A549 (cell line): ENCODE results near the gene JPH2. TPM values are rescaled to one million over a fixed set of nuclear protein-coding genes. Genes with fewer than 3 reads are reported as not detected.

Experiments used
- ATAC-seq, 2 experiments: fragments of 200-7000 bp in 1 of 2; fragments of >200 bp in 1 of 2; cut with Nextera tagmentation in 1 of 2; cut with Tn5 transposase in 1 of 2; 3 replicates each; pipeline versions ENCODE4 v1.8.0 to v1.9.1; 2018 to 2020; ENCODE audit warnings: mild to moderate bottlenecking in 1 of 2, moderate library complexity in 1 of 2
- CTCF ChIA-PET: fragments of 300-600 bp; sonication (Branson Sonifier 250); formaldehyde crosslinking; extraction: SDS; loops from one replicate; lab custom pipeline; 2021; ENCODE audit warnings: antibody characterized with exemption, inconsistent platforms; lab: Yijun Ruan, JAX
- POLR2A ChIA-PET: fragments of 350-600 bp; formaldehyde crosslinking; extraction: SDS; loops from one replicate; lab custom pipeline; 2021; ENCODE audit warnings: antibody characterized with exemption, inconsistent platforms; lab: Yijun Ruan, JAX
- DNase-seq, 2 experiments: peaks; one replicate each; pipeline versions ENCODE4 v3.0.0 to v3.0.0-alpha.2; 2011 to 2016; ENCODE audit warnings: low read depth in 1 of 2, low spot score in 1 of 2
- FAIRE-seq: peaks from 2 replicates; lab custom pipeline; 2011; peaks lifted over from hg19 to GRCh38; lab: Jason Lieb, UNC
- H3K27ac ChIP-seq, 2 experiments: fragments of >200 bp; sonication (Bioruptor Twin); formaldehyde crosslinking; 3 replicates each; pipeline ENCODE4 v1.5.1; 2016 to 2017
- H3K4me1 ChIP-seq: fragments of >200 bp; sonication (Bioruptor Twin); formaldehyde crosslinking; 3 replicates; pipeline ENCODE4 v1.6.1; 2016
- H3K4me2 ChIP-seq: fragments of >200 bp; sonication (Bioruptor Twin); formaldehyde crosslinking; 3 replicates; pipeline ENCODE4 v1.6.1; 2016
- H3K4me3 ChIP-seq: fragments of >200 bp; sonication (Bioruptor Twin); formaldehyde crosslinking; 3 replicates; pipeline ENCODE4 v1.5.1; 2016
- H3K9me3 ChIP-seq: fragments of >200 bp; sonication (Bioruptor Twin); formaldehyde crosslinking; 3 replicates; pipeline ENCODE4 v1.6.1; 2016
- ATOH8 ChIP-seq: fragments of 250-450 bp; sonication (Bioruptor Pico); IDR thresholded peaks from 2 replicates; pipeline ENCODE4 v1.5.0; 2020; ENCODE audit warnings: low read depth, mild to moderate bottlenecking, moderate library complexity
- BHLHE40 ChIP-seq: IDR thresholded peaks from 2 replicates; pipeline ENCODE4 v1.6.1; 2012; ENCODE audit warnings: low read depth, low read length, inconsistent platforms
- CBX2 ChIP-seq: fragments of 200-600 bp; sonication (generic); IDR thresholded peaks from 2 replicates; pipeline ENCODE4 v1.6.1; 2016; ENCODE audit warnings: low read depth, mild to moderate bottlenecking, borderline replicate concordance
- CEBPB ChIP-seq, 2 experiments: fragments of >200 bp in 1 of 2; sonication (Bioruptor Twin) in 1 of 2; formaldehyde crosslinking in 1 of 2; IDR thresholded peaks; 2 replicates each; pipeline ENCODE4 v1.6.1; 2012 to 2016
- CHD4 ChIP-seq: fragments of 200-600 bp; sonication (generic); IDR thresholded peaks from 2 replicates; pipeline ENCODE4 v1.6.1; 2016; ENCODE audit warnings: antibody characterized with exemption, mild to moderate bottlenecking, borderline replicate concordance
- EHMT2 ChIP-seq: fragments of 200-600 bp; sonication (generic); IDR thresholded peaks from 2 replicates; pipeline ENCODE4 v1.6.1; 2016; ENCODE audit warnings: antibody characterized with exemption, low read depth, mild to moderate bottlenecking, moderate library complexity
- EP300 ChIP-seq, 2 experiments: fragments of >200 bp; sonication (Bioruptor Twin); formaldehyde crosslinking; IDR thresholded peaks; 2 replicates in 1 of 2; 3 replicates in 1 of 2; pipeline ENCODE4 v1.6.1; 2016 to 2017
- FOSL2 ChIP-seq, 2 experiments: fragments of 450-650 bp in 1 of 2; fragments of >200 bp in 1 of 2; sonication (Bioruptor Twin) in 1 of 2; formaldehyde crosslinking; IDR thresholded peaks; 2 replicates each; pipeline versions ENCODE4 v1.5.0 to v1.6.1; 2016 to 2020; ENCODE audit warnings: mild to moderate bottlenecking in 1 of 2, moderate library complexity in 1 of 2
- HDAC2 ChIP-seq: fragments of 200-600 bp; sonication (generic); IDR thresholded peaks from 2 replicates; pipeline ENCODE4 v1.6.1; 2016
- HES2 ChIP-seq: fragments of >200 bp; sonication (Bioruptor Twin); formaldehyde crosslinking; IDR thresholded peaks from 2 replicates; pipeline ENCODE4 v1.6.1; 2016
- HOXA7 ChIP-seq: fragments of 250-450 bp; sonication (Bioruptor Pico); IDR thresholded peaks from 2 replicates; pipeline ENCODE4 v1.5.0; 2020; ENCODE audit warnings: mild to moderate bottlenecking, moderate library complexity
- JUNB ChIP-seq: fragments of >200 bp; sonication (Bioruptor Twin); formaldehyde crosslinking; IDR thresholded peaks from 2 replicates; pipeline ENCODE4 v1.6.1; 2016
- KDM1A ChIP-seq: fragments of 200-600 bp; sonication (generic); IDR thresholded peaks from 2 replicates; pipeline ENCODE4 v1.6.1; 2016; ENCODE audit warnings: low read depth, mild to moderate bottlenecking
- NFE2L2 ChIP-seq: fragments of 150-350 bp; conservative IDR thresholded peaks from 2 replicates; pipeline ENCODE4 v1.6.1; 2014; ENCODE audit warnings: low read length
- NR3C1 ChIP-seq: fragments of >200 bp; sonication (Bioruptor Twin); formaldehyde crosslinking; IDR thresholded peaks from 3 replicates; pipeline ENCODE4 v1.6.1; 2017
- PBX3 ChIP-seq: IDR thresholded peaks from 2 replicates; pipeline ENCODE4 v1.6.1; 2012
- PHF8 ChIP-seq: fragments of 200-600 bp; sonication (generic); IDR thresholded peaks from 2 replicates; pipeline ENCODE4 v1.6.1; 2016; ENCODE audit warnings: low read depth, mild to moderate bottlenecking, antibody characterized with exemption, moderate library complexity, borderline replicate concordance
- POLR2A ChIP-seq: IDR thresholded peaks from 2 replicates; pipeline ENCODE4 v1.6.1; 2012; ENCODE audit warnings: mild to moderate bottlenecking, low read length
- RAD21 ChIP-seq, 2 experiments: fragments of >200 bp in 1 of 2; sonication (Bioruptor Twin) in 1 of 2; formaldehyde crosslinking in 1 of 2; IDR thresholded peaks in 1 of 2; conservative IDR thresholded peaks in 1 of 2; 2 replicates in 1 of 2; 3 replicates in 1 of 2; pipeline ENCODE4 v1.6.1; 2012 to 2018; ENCODE audit warnings: inconsistent platforms in 1 of 2
- RCOR1 ChIP-seq: fragments of 150-350 bp; IDR thresholded peaks from 2 replicates; pipeline ENCODE4 v1.6.1; 2014; ENCODE audit warnings: antibody characterized with exemption, low read length, low read depth
- RNF2 ChIP-seq: fragments of 200-600 bp; sonication (generic); IDR thresholded peaks from 2 replicates; pipeline ENCODE4 v1.6.1; 2016; ENCODE audit warnings: low read depth, mild to moderate bottlenecking, antibody characterized with exemption, moderate library complexity, borderline replicate concordance
- ZNF302 ChIP-seq: fragments of 250-450 bp; sonication (Bioruptor Pico); IDR thresholded peaks from 2 replicates; pipeline ENCODE4 v1.9.0; 2021; ENCODE audit warnings: inconsistent platforms, mild to moderate bottlenecking, moderate library complexity
- whole genome bisulfite sequencing: methylation state at CpG from one replicate; pipeline ENCODE4 v1.1.6; 2017; ENCODE audit errors: missing lambda C conversion rate; 5-methylcytosine and 5-hydroxymethylcytosine counted together
- polyA plus RNA-seq, 4 experiments: library from polyadenylated mRNA; depleted of rRNA in 3 of 4; stranded (reverse); fragments of >200 nt; fragmentation: RNase III in 1 of 4; extraction: RNeasy Plus Mini Kit Qiagen cat#74134 plus additional on column Dnase treatment in 1 of 4; gene quantifications; 2 replicates in 3 of 4; 3 replicates in 1 of 4; pipeline ENCODE4 v1.2.3, GENCODE V29; 2011 to 2017
- TF ChIP-seq, protein P1 (sequence below): fragments of >200 bp; sonication (Bioruptor Twin); formaldehyde crosslinking; IDR thresholded peaks from 3 replicates; pipeline ENCODE4 v1.6.1; 2016
- TF ChIP-seq, protein P2 (sequence below): fragments of 250-450 bp; sonication (Bioruptor Pico); IDR thresholded peaks from 2 replicates; pipeline ENCODE4 v1.5.0; 2021; ENCODE audit warnings: mild to moderate bottlenecking, moderate library complexity, borderline replicate concordance

JPH2 gene
- polyA plus RNA-seq, 2 of the 4 experiments (the other 2 are of a cell fraction), result 0.83 to 3.3 TPM

GRCh38 chr20:44159711-44160110 lies 27.3 kb downstream of the JPH2 start:
- Histone ChIP-seq H3K4me1 (peaks cover 8% of the 10 kb centered on the region), H3K9me3 (no peaks in the 10 kb centered on the region), H3K4me3 (no peak overlapping the region), H3K27ac (no peak overlapping the region), H3K4me2 (no peak overlapping the region)
- no peak for FAIRE-seq
- TF ChIP-seq ZNF302 (CRISPR knock-in tag) (no peak), PHF8 (no peak), KDM1A (no peak), JUNB (no peak), ATOH8 (CRISPR knock-in tag) (no peak), CHD4 (no peak), HOXA7 (CRISPR knock-in tag) (no peak), CEBPB (IDR thresholded peaks at IDR 0.05) (no peak), BHLHE40 (no peak), NFE2L2 (no peak), RAD21 (conservative IDR thresholded peaks at IDR 0.05 in 1 of 2, IDR thresholded peaks at IDR 0.05 in 1 of 2) (no peak), PBX3 (no peak), HDAC2 (no peak), EHMT2 (no peak), RCOR1 (no peak), NR3C1 (no peak), POLR2A (no peak), FOSL2 (IDR thresholded peaks at IDR 0.05) (no peak), FOSL2 (CRISPR knock-in tag; IDR thresholded peaks at IDR 0.05) (no peak)
- TF ChIP-seq, protein P1, sequence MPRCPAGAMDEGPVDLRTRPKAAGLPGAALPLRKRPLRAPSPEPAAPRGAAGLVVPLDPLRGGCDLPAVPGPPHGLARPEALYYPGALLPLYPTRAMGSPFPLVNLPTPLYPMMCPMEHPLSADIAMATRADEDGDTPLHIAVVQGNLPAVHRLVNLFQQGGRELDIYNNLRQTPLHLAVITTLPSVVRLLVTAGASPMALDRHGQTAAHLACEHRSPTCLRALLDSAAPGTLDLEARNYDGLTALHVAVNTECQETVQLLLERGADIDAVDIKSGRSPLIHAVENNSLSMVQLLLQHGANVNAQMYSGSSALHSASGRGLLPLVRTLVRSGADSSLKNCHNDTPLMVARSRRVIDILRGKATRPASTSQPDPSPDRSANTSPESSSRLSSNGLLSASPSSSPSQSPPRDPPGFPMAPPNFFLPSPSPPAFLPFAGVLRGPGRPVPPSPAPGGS, result no peak
- ChIA-PET CTCF (interaction anchor here (2.5 kb wide), 1 partner anchor 30 kb away, joined by 13 read pairs; no protein-coding TSS in a partner anchor), POLR2A (no interaction called here)
- 97% methylated on average over 48 of the region's 50 CpGs for WGBS
- ATAC-seq, result no peak
- no peak for DNase-seq

GRCh38 chr20:44159125-44159524 lies 27.9 kb downstream of the JPH2 start:
- ATAC-seq (no peak), DNase-seq (no peak), FAIRE-seq (no peak)
- ChIA-PET CTCF (interaction anchor here (0.6 to 2.5 kb wide), 2 partner anchors 30 to 34 kb away, joined by 3 to 14 read pairs; no protein-coding TSS in a partner anchor), POLR2A (no interaction called here)
- Histone ChIP-seq H3K9me3 (no peaks in the 10 kb centered on the region), H3K4me1 (peaks cover 2% of the 10 kb centered on the region; the same call in 2 of the 3 replicates), H3K4me3 (no peak overlapping the region), H3K27ac (no peak overlapping the region), H3K4me2 (no peak overlapping the region)
- 76% methylated on average over 2 of the region's 2 CpGs for WGBS
- TF ChIP-seq HES2 (no peak), RNF2 (no peak), CBX2 (no peak), BHLHE40 (no peak), FOSL2 (IDR thresholded peaks at IDR 0.05) (no peak), FOSL2 (CRISPR knock-in tag; IDR thresholded peaks at IDR 0.05) (no peak), EP300 (IDR thresholded peaks at IDR 0.05) (no peak), RAD21 (conservative IDR thresholded peaks at IDR 0.05 in 1 of 2, IDR thresholded peaks at IDR 0.05 in 1 of 2) (no peak)
- TF ChIP-seq, protein P2, sequence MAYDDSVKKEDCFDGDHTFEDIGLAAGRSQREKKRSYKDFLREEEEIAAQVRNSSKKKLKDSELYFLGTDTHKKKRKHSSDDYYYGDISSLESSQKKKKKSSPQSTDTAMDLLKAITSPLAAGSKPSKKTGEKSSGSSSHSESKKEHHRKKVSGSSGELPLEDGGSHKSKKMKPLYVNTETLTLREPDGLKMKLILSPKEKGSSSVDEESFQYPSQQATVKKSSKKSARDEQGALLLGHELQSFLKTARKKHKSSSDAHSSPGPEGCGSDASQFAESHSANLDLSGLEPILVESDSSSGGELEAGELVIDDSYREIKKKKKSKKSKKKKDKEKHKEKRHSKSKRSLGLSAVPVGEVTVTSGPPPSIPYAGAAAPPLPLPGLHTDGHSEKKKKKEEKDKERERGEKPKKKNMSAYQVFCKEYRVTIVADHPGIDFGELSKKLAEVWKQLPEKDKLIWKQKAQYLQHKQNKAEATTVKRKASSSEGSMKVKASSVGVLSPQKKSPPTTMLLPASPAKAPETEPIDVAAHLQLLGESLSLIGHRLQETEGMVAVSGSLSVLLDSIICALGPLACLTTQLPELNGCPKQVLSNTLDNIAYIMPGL (CRISPR knock-in tag), result no peak
- TF ChIP-seq, all 56 proteins: peak for 0
